HepG2 (cell line): ENCODE measurements around the gene VAMP5. TPM values are rescaled to one million over a fixed set of nuclear protein-coding genes. Genes with fewer than 3 reads are reported as not detected.

Experiments used
- CSRNP1 ChIP-seq: sonication (generic); formaldehyde crosslinking; IDR thresholded peaks from 2 replicates; pipeline ENCODE4 v1.8.1; 2023; ENCODE audit warnings: mild to moderate bottlenecking, missing genetic modification reagents
- FOXO4 ChIP-seq: sonication (generic); formaldehyde crosslinking; conservative IDR thresholded peaks from 2 replicates; pipeline ENCODE4 v1.8.1; 2023; ENCODE audit warnings: missing genetic modification reagents
- HNF1A ChIP-seq, 2 experiments: sonication (generic) in 1 of 2; formaldehyde crosslinking in 1 of 2; IDR thresholded peaks; 2 replicates each; pipeline versions ENCODE4 v1.4.0 to v1.6.1; 2016 to 2020; ENCODE audit warnings: borderline replicate concordance in 1 of 2, low read depth in 1 of 2, mild to moderate bottlenecking in 1 of 2, missing genetic modification reagents in 1 of 2
- HNRNPK ChIP-seq: fragments of 200-400 bp; formaldehyde crosslinking; IDR thresholded peaks from 2 replicates; pipeline ENCODE4 v1.6.1; 2018; ENCODE audit warnings: low read length, low read depth, moderate library complexity, mild to moderate bottlenecking; ENCODE audit not compliant: poor library complexity, severe bottlenecking
- PRDM10 ChIP-seq: sonication (generic); formaldehyde crosslinking; IDR thresholded peaks from 2 replicates; pipeline ENCODE4 v1.4.0; 2020; ENCODE audit warnings: low read depth, missing genetic modification reagents
- ZBTB49 ChIP-seq: sonication (generic); formaldehyde crosslinking; IDR thresholded peaks from 2 replicates; pipeline ENCODE4 v1.4.0; 2020; ENCODE audit warnings: missing genetic modification reagents, borderline replicate concordance
- ZNF251 ChIP-seq: sonication (generic); formaldehyde crosslinking; IDR thresholded peaks from 2 replicates; pipeline ENCODE4 v1.9.0; 2021; ENCODE audit warnings: mild to moderate bottlenecking, missing genetic modification reagents
- ZNF414 ChIP-seq: sonication (generic); formaldehyde crosslinking; IDR thresholded peaks from 2 replicates; pipeline ENCODE4 v1.5.0; 2020; ENCODE audit warnings: missing genetic modification reagents
- ZNF576 ChIP-seq: sonication (generic); formaldehyde crosslinking; IDR thresholded peaks from 2 replicates; pipeline ENCODE4 v1.4.0; 2020; ENCODE audit warnings: mild to moderate bottlenecking, missing genetic modification reagents
- ZNF83 ChIP-seq: sonication (generic); formaldehyde crosslinking; IDR thresholded peaks from 2 replicates; pipeline ENCODE4 v1.4.0; 2020; ENCODE audit warnings: missing genetic modification reagents, mild to moderate bottlenecking, borderline replicate concordance
- polyA plus RNA-seq, 8 experiments: library from polyadenylated mRNA; depleted of rRNA in 3 of 8; stranded (reverse) in 7 of 8; unstranded in 1 of 8; fragments of >200 nt; fragmentation: Illumina TruSeq in 4 of 8; extraction: Trizol in 4 of 8; gene quantifications; 2 replicates each; pipeline versions ENCODE4 v1.2.1 to v1.2.3, GENCODE V29; 2011 to 2016; ENCODE audit warnings: low read depth in 4 of 8, missing spikeins in 1 of 8, mixed read lengths in 1 of 8; ENCODE audit not compliant: insufficient read depth in 1 of 8
- total RNA-seq, 5 experiments: library from RNA; depleted of rRNA; stranded (reverse); fragments of >200 nt; fragmentation: Illumina TruSeq; extraction: Trizol; gene quantifications; 2 replicates each; pipeline ENCODE4 v1.2.3, GENCODE V29; 2016; ENCODE audit warnings: low read depth in 1 of 5

The VAMP5 gene
- total and polyA plus RNA-seq, 2 of the 13 experiments (the other 11 are each of a cell fraction or from before 2014, with no cell fraction given) = 7.2 to 56.7 TPM

GRCh38 chr2:85561280-85562212, 22.7 kb upstream of the VAMP5 start, which contains the start of gene GGCX (continued):
- TF ChIP-seq PRDM10 (CRISPR knock-in tag) (peak; percentile 87), ZNF414 (CRISPR knock-in tag) (peak; percentile 94), ZNF83 (CRISPR knock-in tag) (0 out of 2 replicates have a peak, but pooled peaks have one; percentile 44), ZNF576 (CRISPR knock-in tag) (peak; percentile 68; the same call in 1 of the 2 replicates), HNRNPK (peak; percentile 51), CSRNP1 (CRISPR knock-in tag) (peak; percentile 77), FOXO4 (CRISPR knock-in tag) (no peak), ZNF251 (CRISPR knock-in tag) (no peak), HNF1A (IDR thresholded peaks at IDR 0.05; ENCODE audit: low read depth) (peak; percentile 40; the same call in 1 of the 2 replicates), HNF1A (CRISPR knock-in tag; IDR thresholded peaks at IDR 0.05; ENCODE audit: borderline replicate concordance) (peak; percentile 82; the same call in 1 of the 2 replicates), ZBTB49 (CRISPR knock-in tag) (no peak)
